Muscle of leg (tissue), 16 donors: ENCODE results near the gene TLR9. TPM values are rescaled to one million over a fixed set of nuclear protein-coding genes. Genes with fewer than 3 reads are reported as not detected.
"Not testable (repeated sequence)": the region's sequence is repeated elsewhere in the genome, so short reads cannot be mapped to it uniquely, and the experiment has no call there.

Experiments
- DNase-seq: peaks from one replicate; pipeline ENCODE4 v3.0.0; 2013
- H3K27ac ChIP-seq: one replicate; pipeline ENCODE4 v1.5.1; 2013; ENCODE audit warnings: mild to moderate bottlenecking, low read length, control low read depth
- H3K27me3 ChIP-seq: one replicate; pipeline ENCODE4 v1.6.1; 2013; ENCODE audit warnings: low read length; ENCODE audit not compliant: control insufficient read depth, insufficient read depth
- H3K36me3 ChIP-seq: one replicate; pipeline ENCODE4 v1.6.1; 2013; ENCODE audit warnings: low read length; ENCODE audit not compliant: control insufficient read depth, insufficient read depth
- H3K4me1 ChIP-seq: one replicate; pipeline ENCODE4 v1.6.1; 2013; ENCODE audit warnings: low read length; ENCODE audit not compliant: control insufficient read depth, insufficient read depth
- H3K4me3 ChIP-seq: one replicate; pipeline ENCODE4 v1.5.1; 2013; ENCODE audit warnings: low read length, control low read depth
- H3K9me3 ChIP-seq: replicated peaks from 2 replicates; pipeline ENCODE4 v1.6.1; 2013; ENCODE audit warnings: low read depth, low read length; ENCODE audit not compliant: control insufficient read depth
- WGBS: methylation state at CpG from one replicate; pipeline ENCODE4 v1.1.5; 2013; ENCODE audit warnings: missing lambda C conversion rate; ENCODE audit not compliant: insufficient coverage; 5-methylcytosine and 5-hydroxymethylcytosine counted together
- long read RNA-seq, 11 donors: transcript quantifications; one replicate each; lab custom pipeline, GENCODE V29; 2026
- polyA plus RNA-seq, 8 donors: library from polyadenylated mRNA; unstranded; fragments of 120-200 nt; gene quantifications; one replicate each; pipeline versions ENCODE4 v1.2.1 to v1.2.3, GENCODE V29; 2013; ENCODE audit warnings: inconsistent platforms in 1 of 8, low replicate concordance in 1 of 8; ENCODE audit not compliant: insufficient read length in 8 of 8, insufficient read depth in 1 of 8
- total RNA-seq: library from RNA; stranded (reverse); fragments of 120-200 nt; gene quantifications from one replicate; pipeline ENCODE4 v1.2.4, GENCODE V29; 2013

The TLR9 gene
- total RNA-seq, result 0.09 TPM
- under 1 TPM in 7 of 8 donors, not detected in 1; 0.09 to 0.21 (median 0.16) TPM for polyA plus RNA-seq
- long read RNA-seq, donor 1, result 0 reads
- long read RNA-seq, donor 2, result 0 reads
- long read RNA-seq, donor 3, result 0 reads
- long read RNA-seq, donor 4, result 0 reads
- long read RNA-seq, donor 5, result 0 reads
- long read RNA-seq, donor 6, result 0 reads
- long read RNA-seq, donor 7, result 0 reads
- long read RNA-seq, donor 8, result 0 reads
- long read RNA-seq, donor 9, result 0 reads
- long read RNA-seq, donor 10, result 0 reads
- long read RNA-seq, donor 11, result 0 reads

DNA sequence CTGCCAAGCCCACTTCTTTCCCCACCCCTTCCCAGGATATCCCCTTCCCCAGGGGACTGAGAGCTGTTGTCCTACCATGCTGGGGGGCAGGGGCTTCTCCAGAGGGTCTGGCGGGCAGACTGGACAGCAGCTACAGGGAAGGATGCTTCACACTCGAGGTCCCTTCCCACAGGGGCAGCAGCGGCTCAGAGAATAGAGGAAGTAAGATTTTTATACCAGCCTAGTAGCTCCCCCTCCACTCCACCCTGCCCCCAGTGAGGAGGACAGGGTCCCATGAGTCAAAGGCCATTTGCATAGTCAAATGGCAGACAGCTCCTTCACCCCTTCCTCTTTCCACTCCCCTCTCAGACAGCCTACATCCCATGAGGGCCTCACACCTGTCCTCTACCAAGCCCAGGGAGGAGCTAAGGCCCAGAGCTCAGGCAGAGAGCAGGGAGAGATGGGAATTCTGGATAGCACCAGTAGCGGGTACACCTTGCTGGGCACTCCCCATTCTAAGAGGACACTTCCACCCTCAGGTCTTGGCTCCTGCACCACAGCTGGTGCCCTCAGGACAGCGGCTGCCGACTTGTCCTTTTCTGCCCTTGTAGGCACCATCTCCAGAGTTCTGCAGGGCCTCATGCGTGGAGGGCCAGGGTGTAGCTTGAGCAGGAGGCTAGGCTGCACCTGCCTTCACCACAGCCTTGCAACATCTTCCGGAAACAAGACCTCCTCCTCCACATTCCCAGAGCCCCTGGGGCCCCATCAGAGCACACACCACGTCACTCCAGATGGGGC is at the start of gene TLR9:
Gene TLR9 (minus strand): TSS at position 194 of the 777 bp plus-strand sequence. CDS start 116 bp downstream, at position 78.
- DNase-seq, result no peak
- Histone ChIP-seq H3K27ac (no peak within 1 kb of the TSS), H3K9me3 (no peaks in the 10 kb centered on the region), H3K36me3 (peaks cover 31% of the 10 kb centered on the region), H3K27me3 (no peaks in the 10 kb centered on the region), H3K4me3 (no peak within 1 kb of the TSS), H3K4me1 (peaks cover 20% of the 10 kb centered on the region)
- 37% methylated on average over 4 of the region's 9 CpGs for WGBS

- Histone ChIP-seq H3K36me3 (peaks cover 25% of the 10 kb centered on the region), H3K4me1 (peaks cover 33% of the 10 kb centered on the region)
- not testable (repeated sequence) for H3K4me3 ChIP-seq, H3K27ac ChIP-seq, H3K27me3 ChIP-seq, H3K9me3 ChIP-seq, DNase-seq
- WGBS, result 77% methylated on average over 5 of the region's 18 CpGs
Measured at GRCh38 chr3:52274781-52275180, 49.3 kb upstream of the TLR9 start.

DNA sequence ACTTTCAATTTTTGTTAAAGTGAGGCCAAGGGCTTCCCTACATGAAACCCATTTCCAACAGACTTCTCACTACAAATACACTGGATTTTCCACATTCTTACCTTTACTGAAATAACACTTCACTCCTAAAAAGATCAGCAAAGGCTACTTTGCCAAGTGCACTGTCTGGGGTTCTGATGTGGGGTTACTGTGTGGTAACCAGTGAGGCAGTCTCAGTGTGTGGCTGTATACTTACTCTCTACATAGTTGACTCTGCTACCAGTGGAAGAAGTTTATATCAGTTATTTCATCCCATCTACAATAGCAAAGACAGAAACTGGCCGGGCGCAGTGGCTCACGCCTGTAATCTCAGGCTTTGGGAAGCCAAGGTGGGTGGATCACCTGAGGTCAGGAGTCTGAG is 47.4 kb upstream of the TLR9 start:
- Histone ChIP-seq H3K4me3 (no peak overlapping the region), H3K27ac (no peak overlapping the region), H3K4me1 (peaks cover 25% of the 10 kb centered on the region), H3K9me3 (no peaks in the 10 kb centered on the region), H3K27me3 (no peaks in the 10 kb centered on the region), H3K36me3 (peaks cover 36% of the 10 kb centered on the region)
- no peak for DNase-seq
- WGBS, result no CpG with 5 or more reads among the region's 3 CpGs

DNA sequence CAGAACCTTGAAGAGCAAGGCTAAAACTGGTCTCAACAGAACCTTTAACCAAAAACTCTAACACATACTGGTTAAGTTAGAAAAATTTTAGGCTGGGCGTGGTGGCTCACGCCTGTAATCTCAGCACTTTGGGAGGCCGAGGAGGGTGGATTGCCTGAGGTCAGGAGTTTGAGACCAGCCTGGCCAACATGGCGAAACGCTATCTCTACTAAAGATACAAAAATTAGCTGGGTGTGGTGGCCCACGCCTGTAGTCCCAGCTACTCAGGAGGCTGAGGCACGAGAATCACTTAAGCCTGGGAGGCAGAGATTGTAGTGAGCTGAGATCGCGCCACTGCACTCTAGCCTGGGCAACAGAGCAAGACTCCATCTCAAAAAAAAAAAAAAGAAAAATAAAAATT is 46.7 kb upstream of the TLR9 start:
- peaks cover 25% of the 10 kb centered on the region for H3K4me1 ChIP-seq
- not testable (repeated sequence) for H3K27ac ChIP-seq, H3K27me3 ChIP-seq, H3K9me3 ChIP-seq, DNase-seq, H3K4me3 ChIP-seq
- peaks cover 38% of the 10 kb centered on the region for H3K36me3 ChIP-seq
- WGBS, result no CpG with 5 or more reads among the region's 9 CpGs

DNA sequence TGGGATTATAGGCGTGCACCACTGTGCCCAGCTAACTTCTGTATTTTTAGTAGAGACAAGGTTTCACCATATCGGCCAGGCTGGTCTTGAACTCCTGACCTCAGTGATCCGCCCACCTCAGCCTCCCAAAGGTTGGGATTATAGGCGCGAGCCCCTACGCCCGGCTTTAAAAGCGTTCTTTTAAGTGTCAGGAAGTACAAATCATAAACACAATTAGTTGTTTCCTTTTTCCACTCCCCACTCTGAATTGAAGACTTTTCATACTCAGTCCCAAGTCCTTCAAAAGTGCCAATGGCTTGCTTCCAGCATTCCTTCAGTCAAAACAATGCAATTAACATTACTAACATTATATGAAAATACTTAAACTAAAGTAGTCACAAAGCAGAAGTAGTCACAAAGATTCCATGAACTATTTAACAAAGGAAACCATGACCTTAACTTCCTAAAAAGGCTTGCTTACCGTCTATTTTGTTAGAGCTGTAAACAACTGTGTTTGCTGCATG is 44.9 kb upstream of the TLR9 start:
- Histone ChIP-seq H3K4me3 (no peak overlapping the region), H3K27me3 (no peaks in the 10 kb centered on the region), H3K9me3 (no peaks in the 10 kb centered on the region), H3K36me3 (peaks cover 51% of the 10 kb centered on the region), H3K27ac (peak overlapping the region; percentile 49), H3K4me1 (peaks cover 12% of the 10 kb centered on the region)
- 45% methylated on average over 6 of the region's 9 CpGs for WGBS
- DNase-seq, result peak; percentile 48

- H3K9me3 ChIP-seq, result no peaks in the 10 kb centered on the region
- peaks cover 52% of the 10 kb centered on the region for H3K36me3 ChIP-seq
- H3K4me1 ChIP-seq, result peaks cover 12% of the 10 kb centered on the region
- DNase-seq, result no peak
- WGBS, result no CpG with 5 or more reads among the region's 3 CpGs
- H3K27ac ChIP-seq, result peak overlapping the region; percentile 49
- no peaks in the 10 kb centered on the region for H3K27me3 ChIP-seq
- H3K4me3 ChIP-seq, result no peak overlapping the region
Measured at GRCh38 chr3:52269776-52270175, 44.3 kb upstream of the TLR9 start.

- peaks cover 7% of the 10 kb centered on the region for H3K4me1 ChIP-seq
- H3K9me3 ChIP-seq, result no peaks in the 10 kb centered on the region
- no peak overlapping the region for H3K4me3 ChIP-seq
- no peaks in the 10 kb centered on the region for H3K27me3 ChIP-seq
- WGBS, result 92% methylated on average over 6 of the region's 7 CpGs
- DNase-seq, result no peak
- H3K36me3 ChIP-seq, result peaks cover 57% of the 10 kb centered on the region
- H3K27ac ChIP-seq, result no peak overlapping the region
Measured at GRCh38 chr3:52268036-52268435, 42.6 kb upstream of the TLR9 start.

GRCh38 chr3:52265387-52265786 is 39.9 kb upstream of the TLR9 start:
- no peaks in the 10 kb centered on the region for H3K9me3 ChIP-seq
- no peak overlapping the region for H3K4me3 ChIP-seq
- peaks cover 65% of the 10 kb centered on the region for H3K36me3 ChIP-seq
- no peaks in the 10 kb centered on the region for H3K27me3 ChIP-seq
- no peak for DNase-seq
- no peaks in the 10 kb centered on the region for H3K4me1 ChIP-seq
- H3K27ac ChIP-seq, result no peak overlapping the region
- 93% methylated on average over 3 of the region's 6 CpGs for WGBS

GRCh38 chr3:52262447-52262846 is 37.0 kb upstream of the TLR9 start:
- no peak overlapping the region for H3K27ac ChIP-seq
- peaks cover 78% of the 10 kb centered on the region for H3K36me3 ChIP-seq
- H3K9me3 ChIP-seq, result no peaks in the 10 kb centered on the region
- no peak overlapping the region for H3K4me3 ChIP-seq
- no peak for DNase-seq
- H3K27me3 ChIP-seq, result no peaks in the 10 kb centered on the region
- H3K4me1 ChIP-seq, result no peaks in the 10 kb centered on the region

- WGBS, result 100% methylated on average over 1 of the region's 4 CpGs
- H3K36me3 ChIP-seq, result peaks cover 86% of the 10 kb centered on the region
- DNase-seq, result no peak
- H3K27ac ChIP-seq, result no peak overlapping the region
- H3K4me3 ChIP-seq, result no peak overlapping the region
- H3K4me1 ChIP-seq, result no peaks in the 10 kb centered on the region
- H3K27me3 ChIP-seq, result no peaks in the 10 kb centered on the region
- no peaks in the 10 kb centered on the region for H3K9me3 ChIP-seq
Measured at GRCh38 chr3:52259448-52259847, 34.0 kb upstream of the TLR9 start.
